Mesenchymal stem cell (in vitro differentiated cells and primary cell): ENCODE measurements around the gene APC.
"Not testable (repeated sequence)": the region's sequence is repeated elsewhere in the genome, so short reads cannot be mapped to it uniquely, and the experiment has no call there.

Experiments used
- DNase-seq: peaks from one replicate; pipeline ENCODE4 v3.0.0-alpha.2; 2013
- H2AFZ ChIP-seq: one replicate; pipeline ENCODE4 v1.6.1; 2013; ENCODE audit warnings: low read depth, mild to moderate bottlenecking, control low read depth, inconsistent platforms, low read length, moderate library complexity
- H2AK5ac ChIP-seq: 2 replicates; pipeline ENCODE4 v1.6.1; 2013; ENCODE audit warnings: low read length, moderate library complexity, mild to moderate bottlenecking, inconsistent platforms; ENCODE audit not compliant: severe bottlenecking
- H2BK120ac ChIP-seq: one replicate; pipeline ENCODE4 v1.6.1; 2013; ENCODE audit warnings: low read depth, mild to moderate bottlenecking, inconsistent platforms, low read length, moderate library complexity
- H2BK12ac ChIP-seq, 2 experiments: one replicate each; pipeline ENCODE4 v1.6.1; 2013; ENCODE audit warnings: inconsistent platforms in 2 of 2, low read length in 2 of 2, mild to moderate bottlenecking in 2 of 2, moderate library complexity in 2 of 2, control low read depth in 1 of 2
- H2BK15ac ChIP-seq: one replicate; pipeline ENCODE4 v1.6.1; 2013; ENCODE audit warnings: mild to moderate bottlenecking, low read depth, inconsistent platforms; ENCODE audit not compliant: poor library complexity, severe bottlenecking
- H2BK5ac ChIP-seq: 2 replicates; pipeline ENCODE4 v1.6.1; 2013; ENCODE audit warnings: low read depth, mild to moderate bottlenecking, low read length, control low read depth, inconsistent platforms; ENCODE audit not compliant: poor library complexity, severe bottlenecking
- H3K14ac ChIP-seq, 2 experiments: one replicate each; pipeline ENCODE4 v1.6.1; 2013; ENCODE audit warnings: inconsistent platforms in 2 of 2, low read length in 2 of 2, control low read depth in 1 of 2, mild to moderate bottlenecking in 1 of 2, moderate library complexity in 1 of 2
- H3K18ac ChIP-seq, 2 experiments: one replicate each; pipeline ENCODE4 v1.6.1; 2013; ENCODE audit warnings: inconsistent platforms in 2 of 2, low read length in 2 of 2, control low read depth in 1 of 2, low read depth in 1 of 2, mild to moderate bottlenecking in 1 of 2
- H3K23ac ChIP-seq, 2 experiments: one replicate each; pipeline ENCODE4 v1.6.1; 2013; ENCODE audit warnings: inconsistent platforms in 2 of 2, low read length in 2 of 2, mild to moderate bottlenecking in 2 of 2, moderate library complexity in 2 of 2, control low read depth in 1 of 2
- H3K27ac ChIP-seq: 2 replicates; pipeline ENCODE4 v1.5.1; 2013; ENCODE audit warnings: mild to moderate bottlenecking, moderate library complexity, low read length, control low read depth, inconsistent platforms; ENCODE audit not compliant: poor library complexity, severe bottlenecking
- H3K27me3 ChIP-seq, 2 experiments: 2 replicates each; pipeline versions ENCODE4 v1.6.1 to v1.7.0; 2013; ENCODE audit warnings: low read length in 2 of 2, mild to moderate bottlenecking in 2 of 2, moderate library complexity in 2 of 2, control low read depth in 1 of 2, inconsistent platforms in 1 of 2; ENCODE audit not compliant: control insufficient read depth in 1 of 2, insufficient read depth in 1 of 2
- H3K36me3 ChIP-seq, 2 experiments: 2 replicates each; pipeline versions ENCODE4 v1.6.1 to v1.7.0; 2013; ENCODE audit warnings: low read length in 2 of 2, control low read depth in 1 of 2, inconsistent platforms in 1 of 2, low read depth in 1 of 2, mild to moderate bottlenecking in 1 of 2; ENCODE audit not compliant: insufficient read depth in 2 of 2, control insufficient read depth in 1 of 2
- H3K4ac ChIP-seq, 2 experiments: one replicate each; pipeline ENCODE4 v1.6.1; 2013; ENCODE audit warnings: inconsistent platforms in 2 of 2, low read length in 2 of 2, mild to moderate bottlenecking in 2 of 2, moderate library complexity in 2 of 2, control low read depth in 1 of 2, low read depth in 1 of 2
- H3K4me1 ChIP-seq: 2 replicates; pipeline ENCODE4 v1.6.1; 2013; ENCODE audit warnings: low read depth, low read length, control low read depth; ENCODE audit not compliant: control insufficient read depth, insufficient read depth
- H3K4me2 ChIP-seq: 2 replicates; pipeline ENCODE4 v1.6.1; 2013; ENCODE audit warnings: low read length, mild to moderate bottlenecking, inconsistent platforms; ENCODE audit not compliant: poor library complexity, severe bottlenecking
- H3K4me3 ChIP-seq, 2 experiments: 2 replicates each; pipeline versions ENCODE4 v1.5.1 to v1.7.0; 2013; ENCODE audit warnings: low read length in 2 of 2, mild to moderate bottlenecking in 2 of 2, control low read depth in 1 of 2, low read depth in 1 of 2; ENCODE audit not compliant: insufficient read depth in 1 of 2
- H3K79me1 ChIP-seq: replicated peaks from 2 replicates; pipeline ENCODE4 v1.6.1; 2013; ENCODE audit warnings: mild to moderate bottlenecking, control low read depth, low read length, inconsistent platforms; ENCODE audit not compliant: poor library complexity, severe bottlenecking
- H3K9ac ChIP-seq: 2 replicates; pipeline ENCODE4 v1.7.0; 2013; ENCODE audit warnings: mild to moderate bottlenecking, low read length, moderate library complexity
- H3K9me3 ChIP-seq: 2 replicates; pipeline ENCODE4 v1.7.0; 2013; ENCODE audit warnings: mild to moderate bottlenecking, low read length; ENCODE audit not compliant: control insufficient read depth
- H4K8ac ChIP-seq: one replicate; pipeline ENCODE4 v1.6.1; 2013; ENCODE audit warnings: inconsistent platforms, mild to moderate bottlenecking, low read length, moderate library complexity
- H4K91ac ChIP-seq: one replicate; pipeline ENCODE4 v1.6.1; 2013; ENCODE audit warnings: mild to moderate bottlenecking, low read length, inconsistent platforms
- WGBS: methylation state at CpG from one replicate; pipeline ENCODE4 v1.1.7; 2013; ENCODE audit warnings: mixed read lengths; 5-methylcytosine and 5-hydroxymethylcytosine counted together

Gene APC

GRCh38 chr5:112710896-112711295 is 26.8 kb upstream of the APC start:
- Histone ChIP-seq H3K14ac (no peak overlapping the region), H3K79me1 (peaks cover 17% of the 10 kb centered on the region), H2AFZ (no peak overlapping the region), H3K4ac (no peak overlapping the region), H3K4me3 (no peak overlapping the region), H3K36me3 (no peaks in the 10 kb centered on the region), H2BK120ac (no peak overlapping the region), H2BK15ac (no peak overlapping the region), H3K4me2 (no peak overlapping the region), H3K23ac (no peak overlapping the region), H3K18ac (no peak overlapping the region), H3K27me3 (no peaks in the 10 kb centered on the region), H2BK5ac (no peak overlapping the region), H4K91ac (no peak overlapping the region), H4K8ac (peak overlapping the region; percentile 37), H3K9ac (no peak overlapping the region), H2AK5ac (no peak overlapping the region), H3K9me3 (no peaks in the 10 kb centered on the region), H3K27ac (no peak overlapping the region), H2BK12ac (no peak overlapping the region), H3K4me1 (peaks cover 1% of the 10 kb centered on the region)
- 97% methylated on average over 3 of the region's 4 CpGs for WGBS
- DNase-seq = no peak

GRCh38 chr5:112711436-112711835 is 26.2 kb upstream of the APC start:
- no peak overlapping the region for H3K14ac ChIP-seq
- H3K27me3 ChIP-seq = no peaks in the 10 kb centered on the region
- no peak overlapping the region for H3K18ac ChIP-seq
- H3K9me3 ChIP-seq = no peaks in the 10 kb centered on the region
- no peak overlapping the region for H2BK12ac ChIP-seq
- H2AK5ac ChIP-seq = no peak overlapping the region
- H3K27ac ChIP-seq = no peak overlapping the region
- DNase-seq = no peak
- H3K4me3 ChIP-seq = no peak overlapping the region
- peaks cover 1% of the 10 kb centered on the region for H3K4me1 ChIP-seq
- H3K36me3 ChIP-seq = no peaks in the 10 kb centered on the region
- no peak overlapping the region for H2BK15ac ChIP-seq
- no peak overlapping the region for H3K9ac ChIP-seq
- H2BK120ac ChIP-seq = no peak overlapping the region
- no peak overlapping the region for H2AFZ ChIP-seq
- WGBS = 90% methylated on average over 1 of the region's 3 CpGs
- no peak overlapping the region for H3K23ac ChIP-seq
- H4K91ac ChIP-seq = no peak overlapping the region
- H3K79me1 ChIP-seq = peaks cover 17% of the 10 kb centered on the region
- H3K4me2 ChIP-seq = no peak overlapping the region
- H3K4ac ChIP-seq = no peak overlapping the region
- H2BK5ac ChIP-seq = no peak overlapping the region
- no peak overlapping the region for H4K8ac ChIP-seq

DNA sequence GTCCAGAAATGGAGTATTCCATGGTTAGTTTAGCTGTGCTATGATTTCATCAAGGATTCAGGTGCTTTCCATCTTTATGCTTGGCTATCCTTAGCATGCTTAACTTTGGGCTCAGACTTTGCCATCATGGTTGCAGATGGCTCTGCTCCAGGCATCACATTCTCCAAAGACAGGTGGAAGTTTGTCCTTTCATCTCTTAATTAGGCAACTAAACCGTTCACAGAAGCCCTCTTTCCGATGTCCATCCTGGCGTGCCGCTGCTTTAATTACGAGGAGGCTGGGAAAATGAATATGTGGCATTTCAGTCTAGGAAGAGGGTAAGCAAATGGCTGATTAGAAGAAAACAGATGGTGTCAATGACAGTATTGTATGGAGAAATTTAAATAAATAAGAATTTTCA is 24.5 kb upstream of the APC start:
- H4K8ac ChIP-seq = no peak overlapping the region

GRCh38 chr5:112716895-112717294 is 20.8 kb upstream of the APC start:
- not testable (repeated sequence) for H3K4me3 ChIP-seq, H3K27me3 ChIP-seq, H2AFZ ChIP-seq, H3K27ac ChIP-seq, H3K4ac ChIP-seq, H2BK120ac ChIP-seq, H3K4me2 ChIP-seq, H3K9ac ChIP-seq, H2BK12ac ChIP-seq, H3K36me3 ChIP-seq, H2AK5ac ChIP-seq, H3K14ac ChIP-seq, H3K18ac ChIP-seq, H3K23ac ChIP-seq, H4K8ac ChIP-seq, H2BK5ac ChIP-seq, H4K91ac ChIP-seq, DNase-seq, H3K4me1 ChIP-seq, H3K9me3 ChIP-seq, H2BK15ac ChIP-seq
- 95% methylated on average over 6 of the region's 7 CpGs for WGBS
- H3K79me1 ChIP-seq = peaks cover 19% of the 10 kb centered on the region

More for the DNA sequence above, 24.5 kb upstream of the APC start:
- Histone ChIP-seq H3K36me3 (no peaks in the 10 kb centered on the region), H4K91ac (no peak overlapping the region), H2AK5ac (no peak overlapping the region), H2AFZ (no peak overlapping the region), H2BK15ac (no peak overlapping the region), H3K4me3 (no peak overlapping the region), H3K23ac (no peak overlapping the region), H2BK120ac (no peak overlapping the region), H3K4ac (no peak overlapping the region), H3K4me1 (peaks cover 1% of the 10 kb centered on the region), H3K27me3 (no peaks in the 10 kb centered on the region), H3K4me2 (no peak overlapping the region), H3K9ac (no peak overlapping the region), H3K14ac (peak overlapping the region in 1 of 2 experiments; percentile 3), H3K9me3 (no peaks in the 10 kb centered on the region), H2BK5ac (no peak overlapping the region), H3K79me1 (peaks cover 19% of the 10 kb centered on the region), H2BK12ac (no peak overlapping the region), H3K27ac (no peak overlapping the region), H3K18ac (no peak overlapping the region)
- no peak for DNase-seq
- 96% methylated on average over 5 of the region's 5 CpGs for WGBS
